ENCODE results near the gene KPNB1. TPM values are rescaled to one million over a fixed set of nuclear protein-coding genes. Genes with fewer than 3 reads are reported as not detected.

Gene KPNB1
- total and polyA plus RNA-seq, 2 of the 8 experiments (the other 6 are each of a cell fraction or from before 2014, with no cell fraction given): 171 to 625 TPM

- H3K36me3 ChIP-seq (ENCODE audit: control insufficient read depth in 2 of 4, insufficient read depth in 4 of 4, low read length in 3 of 4): peaks cover 42 to 83% (median 62%) of the 10 kb centered on the region in 4 experiments
- CTCF ChIA-PET (ENCODE audit: partially characterized antibody): interaction anchor here (10.3 kb wide), 1 partner anchor 18 kb away, joined by 107 read pairs; no protein-coding TSS in a partner anchor
- POLR2A ChIA-PET (ENCODE audit: partially characterized antibody): interaction anchor here (1.0 to 46.3 kb wide), 3 partner anchors 0 to 54 kb away, joined by 6 to 1575 read pairs (median 1575); partner anchors contain the start of genes KPNB1 and TBKBP1
Measured at GRCh38 chr17:47682138-47682537, 32.4 kb downstream of the KPNB1 start.

More at GRCh38 chr17:47682138-47682537, 32.4 kb downstream of the KPNB1 start:
- no peak overlapping the region for H3K4ac ChIP-seq (replicated peaks; ENCODE audit: insufficient read length, low read depth, low read length)
- no peak overlapping the region for H4K91ac ChIP-seq (replicated peaks; ENCODE audit: insufficient read length, low read length)
- TF ChIP-seq RFX5 (IDR thresholded peaks at IDR 0.05; ENCODE audit: borderline replicate concordance, low read depth, low read length) (no peak), JUND (IDR thresholded peaks at IDR 0.05; ENCODE audit: low read length) (no peak), SP1 (IDR thresholded peaks at IDR 0.05; ENCODE audit: low read depth, low read length) (no peak), CTCF (IDR thresholded peaks at IDR 0.05; ENCODE audit: control extremely low read depth in 1 of 3, insufficient read depth in 1 of 3, low read depth in 1 of 3, low read length in 3 of 3) (no peak), TAF7 (optimal IDR thresholded peaks at IDR 0.05; ENCODE audit: borderline replicate concordance, low read depth, low read length) (no peak), NRF1 (IDR thresholded peaks at IDR 0.05; ENCODE audit: low read depth, low read length) (no peak)
- TF ChIP-seq, protein P1, sequence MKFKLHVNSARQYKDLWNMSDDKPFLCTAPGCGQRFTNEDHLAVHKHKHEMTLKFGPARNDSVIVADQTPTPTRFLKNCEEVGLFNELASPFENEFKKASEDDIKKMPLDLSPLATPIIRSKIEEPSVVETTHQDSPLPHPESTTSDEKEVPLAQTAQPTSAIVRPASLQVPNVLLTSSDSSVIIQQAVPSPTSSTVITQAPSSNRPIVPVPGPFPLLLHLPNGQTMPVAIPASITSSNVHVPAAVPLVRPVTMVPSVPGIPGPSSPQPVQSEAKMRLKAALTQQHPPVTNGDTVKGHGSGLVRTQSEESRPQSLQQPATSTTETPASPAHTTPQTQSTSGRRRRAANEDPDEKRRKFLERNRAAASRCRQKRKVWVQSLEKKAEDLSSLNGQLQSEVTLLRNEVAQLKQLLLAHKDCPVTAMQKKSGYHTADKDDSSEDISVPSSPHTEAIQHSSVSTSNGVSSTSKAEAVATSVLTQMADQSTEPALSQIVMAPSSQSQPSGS (IDR thresholded peaks at IDR 0.05; ENCODE audit: low read length): no peak
- H2BK5ac ChIP-seq (ENCODE audit: low read depth, low read length): 0 out of 2 replicates have a peak overlapping the region, but pooled peaks have one; percentile 8
- no peak overlapping the region for H2BK15ac ChIP-seq (ENCODE audit: low read length)
- no peak overlapping the region for H4K5ac ChIP-seq (ENCODE audit: insufficient read length, low read depth, low read length)
- no peak for DNase-seq (ENCODE audit: low read depth in 1 of 2, low spot score in 2 of 2)
- no peak overlapping the region for H3K4me3 ChIP-seq (ENCODE audit: extremely low read depth in 1 of 4, insufficient read depth in 2 of 4, low read depth in 3 of 4, low read length in 4 of 4)
- H2BK20ac ChIP-seq (ENCODE audit: low read length): no peak overlapping the region
- no peak overlapping the region for H2AK5ac ChIP-seq (ENCODE audit: low read depth, low read length)
- no peak overlapping the region for H3K27ac ChIP-seq (ENCODE audit: low read depth, low read length)
- H2AFZ ChIP-seq (ENCODE audit: low read length): no peak overlapping the region
- H2BK120ac ChIP-seq (replicated peaks; ENCODE audit: low read depth, low read length): no peak overlapping the region
- H3K4me2 ChIP-seq (ENCODE audit: insufficient read depth in 1 of 2, low read depth in 2 of 2, low read length in 2 of 2): no peak overlapping the region
- H3K56ac ChIP-seq (replicated peaks; ENCODE audit: insufficient read length, low read depth, low read length): no peak overlapping the region
- no peaks in the 10 kb centered on the region for H3K23me2 ChIP-seq (ENCODE audit: low read depth, low read length)
- 92% methylated on average over 2 of the region's 2 CpGs; no CpG with 5 or more reads in 1 of the 2 experiments for WGBS, 2 experiments (ENCODE audit: extremely low coverage in 1 of 2, insufficient coverage in 1 of 2, insufficient read length in 1 of 2, insufficient replicate concordance in 2 of 2, low coverage in 1 of 2, low lambda C conversion rate in 2 of 2, missing lambda C conversion rate in 1 of 2)
- no peak overlapping the region for H4K8ac ChIP-seq (ENCODE audit: extremely low read depth, insufficient read depth, low read length)
- H3K4me1 ChIP-seq (replicated peaks in 1 of 4; ENCODE audit: control insufficient read depth in 3 of 4, insufficient read depth in 4 of 4, low read length in 3 of 4): peaks cover 0 to 2% (median under 1%) of the 10 kb centered on the region in 4 experiments; a peak in 3 of 7 replicates
- no peak overlapping the region for H3K18ac ChIP-seq (ENCODE audit: extremely low read depth, low read length)
- no peak overlapping the region for H3K23ac ChIP-seq (ENCODE audit: insufficient read length)
- H3K9me3 ChIP-seq (ENCODE audit: insufficient read depth in 2 of 2, low read depth in 1 of 2, low read length in 1 of 2): no peaks in the 10 kb centered on the region
- peaks cover 0 to 10% of the 10 kb centered on the region in 2 experiments for H4K20me1 ChIP-seq (replicated peaks in 1 of 2; ENCODE audit: control insufficient read depth in 1 of 2, insufficient read depth in 2 of 2, low read length in 2 of 2)
- no peak overlapping the region for H3K9ac ChIP-seq (replicated peaks in 1 of 4; ENCODE audit: extremely low read depth in 1 of 4, low read depth in 3 of 4, low read length in 3 of 4)
- H3K14ac ChIP-seq (ENCODE audit: insufficient read length): no peak overlapping the region
- no peaks in the 10 kb centered on the region; the same call in 1 of the 2 replicates for H3K79me1 ChIP-seq (ENCODE audit: low read depth, low read length)
- no peak for FAIRE-seq
- 0 out of 4 replicates have a peak, but pooled peaks cover 0 to 2% of the 10 kb centered on the region in 2 experiments for H3K79me2 ChIP-seq (ENCODE audit: control insufficient read depth in 1 of 2, insufficient read depth in 2 of 2, low read length in 2 of 2)
- H2BK12ac ChIP-seq (ENCODE audit: low read depth, low read length): no peak overlapping the region
- no peaks in the 10 kb centered on the region; a peak in 1 of 7 replicates for H3K27me3 ChIP-seq (replicated peaks in 1 of 4; ENCODE audit: control insufficient read depth in 3 of 4, extremely low read depth in 1 of 4, insufficient read depth in 3 of 4, low read length in 3 of 4)
